IMR-90 (cell line): ENCODE data around the gene CD55. TPM values are rescaled to one million over a fixed set of nuclear protein-coding genes. Genes with fewer than 3 reads are reported as not detected.

ENCODE experiments used
- ATAC-seq: fragments of 200-7000 bp; cut with Tn5 transposase; 2 replicates; pipeline ENCODE4 v1.9.1; 2020; ENCODE audit warnings: low read depth, mild to moderate bottlenecking, moderate library complexity
- BruUV-seq: library from RNA; stranded (reverse); fragments of 400-500 nt; replicated peaks from 2 replicates; lab custom pipeline; 2021; lab: Mats Ljungman, UMichigan
- CTCF ChIA-PET: fragments of 300-600 bp; formaldehyde crosslinking; extraction: SDS; loops from one replicate; lab custom pipeline; 2021; ENCODE audit warnings: antibody characterized with exemption; lab: Yijun Ruan, JAX
- POLR2A ChIA-PET: fragments of 300-600 bp; sonication (Branson Sonifier 250); formaldehyde crosslinking; loops from one replicate; lab custom pipeline; 2022; ENCODE audit warnings: antibody characterized with exemption; ENCODE audit not compliant: unreplicated experiment; lab: Charles Lee
- DNase-seq: peaks from one replicate; pipeline ENCODE4 v3.0.0; 2013
- H2AFZ ChIP-seq: replicated peaks from 2 replicates; pipeline ENCODE3; 2013; ENCODE audit warnings: low read length, mild to moderate bottlenecking; ENCODE audit not compliant: poor library complexity
- H2AK5ac ChIP-seq: 2 replicates; pipeline ENCODE4 v1.6.1; 2013; ENCODE audit warnings: low read depth, low read length, inconsistent platforms
- H2AK9ac ChIP-seq: replicated peaks from 2 replicates; pipeline ENCODE3; 2013; ENCODE audit warnings: mild to moderate bottlenecking, low read depth, low read length, moderate library complexity; ENCODE audit not compliant: poor library complexity
- H2BK120ac ChIP-seq: 2 replicates; pipeline ENCODE4 v1.6.1; 2013; ENCODE audit warnings: low read depth, low read length, inconsistent platforms
- H2BK15ac ChIP-seq: 3 replicates; pipeline ENCODE4 v1.6.1; 2013; ENCODE audit warnings: low read depth, low read length, inconsistent platforms
- H2BK20ac ChIP-seq: 2 replicates; pipeline ENCODE4 v1.6.1; 2013; ENCODE audit warnings: low read depth, mild to moderate bottlenecking, inconsistent platforms, low read length, moderate library complexity
- H2BK5ac ChIP-seq: 2 replicates; pipeline ENCODE4 v1.6.1; 2013; ENCODE audit warnings: mild to moderate bottlenecking, low read depth, low read length, inconsistent platforms; ENCODE audit not compliant: poor library complexity, severe bottlenecking
- H3K14ac ChIP-seq: replicated peaks from 2 replicates; pipeline ENCODE4 v1.6.1; 2013; ENCODE audit warnings: low read depth, low read length, inconsistent platforms
- H3K18ac ChIP-seq: 2 replicates; pipeline ENCODE4 v1.6.1; 2013; ENCODE audit warnings: low read depth, low read length, control low read depth
- H3K23ac ChIP-seq: 2 replicates; pipeline ENCODE4 v1.6.1; 2013; ENCODE audit warnings: low read depth, low read length, inconsistent platforms
- H3K27ac ChIP-seq: 2 replicates; pipeline ENCODE4 v1.5.1; 2013; ENCODE audit warnings: mild to moderate bottlenecking, control low read depth, low read length; ENCODE audit not compliant: insufficient read depth
- H3K27me3 ChIP-seq: 2 replicates; pipeline ENCODE4 v1.6.1; 2013; ENCODE audit warnings: low read length; ENCODE audit not compliant: control insufficient read depth, insufficient read depth
- H3K36me3 ChIP-seq: 2 replicates; pipeline ENCODE4 v1.6.1; 2013; ENCODE audit warnings: low read length, mixed read lengths; ENCODE audit not compliant: control insufficient read depth, insufficient read depth
- H3K4ac ChIP-seq: 2 replicates; pipeline ENCODE4 v1.6.1; 2013; ENCODE audit warnings: low read depth, low read length, inconsistent platforms
- H3K4me1 ChIP-seq: 2 replicates; pipeline ENCODE4 v1.6.1; 2013; ENCODE audit warnings: low read length, mixed read lengths; ENCODE audit not compliant: control insufficient read depth, insufficient read depth
- H3K4me2 ChIP-seq: 2 replicates; pipeline ENCODE4 v1.6.1; 2013; ENCODE audit warnings: low read depth, mild to moderate bottlenecking, control low read depth, low read length, moderate library complexity
- H3K4me3 ChIP-seq: 2 replicates; pipeline ENCODE4 v1.5.1; 2013; ENCODE audit warnings: low read depth, mild to moderate bottlenecking, control low read depth, low read length, moderate library complexity; ENCODE audit not compliant: insufficient read depth
- H3K56ac ChIP-seq: 2 replicates; pipeline ENCODE4 v1.6.1; 2013; ENCODE audit warnings: low read length, inconsistent platforms; ENCODE audit not compliant: insufficient read depth; ENCODE audit errors: extremely low read depth
- H3K79me1 ChIP-seq, 2 experiments: 2 replicates each; pipeline ENCODE4 v1.6.1; 2013; ENCODE audit warnings: low read length in 2 of 2, inconsistent platforms in 1 of 2, low read depth in 1 of 2
- H3K9ac ChIP-seq: 2 replicates; pipeline ENCODE4 v1.6.1; 2013; ENCODE audit warnings: low read depth, low read length, control low read depth
- H3K9me1 ChIP-seq: 2 replicates; pipeline ENCODE4 v1.6.1; 2013; ENCODE audit warnings: low read length, inconsistent platforms; ENCODE audit not compliant: insufficient read depth
- H3K9me3 ChIP-seq: 2 replicates; pipeline ENCODE4 v1.6.1; 2013; ENCODE audit warnings: low read length; ENCODE audit not compliant: control insufficient read depth, insufficient read depth
- H4K20me1 ChIP-seq: 2 replicates; pipeline ENCODE4 v1.6.1; 2013; ENCODE audit warnings: low read length, inconsistent platforms; ENCODE audit not compliant: insufficient read depth
- H4K5ac ChIP-seq: 2 replicates; pipeline ENCODE4 v1.6.1; 2013; ENCODE audit warnings: mild to moderate bottlenecking, low read depth, low read length, control low read depth
- H4K8ac ChIP-seq, 2 experiments: 2 replicates each; pipeline ENCODE4 v1.6.1; 2013; ENCODE audit warnings: low read depth in 2 of 2, low read length in 2 of 2, control low read depth in 1 of 2, inconsistent platforms in 1 of 2
- H4K91ac ChIP-seq: 2 replicates; pipeline ENCODE4 v1.6.1; 2013; ENCODE audit warnings: low read depth, low read length, inconsistent platforms; ENCODE audit not compliant: insufficient read depth
- FOS ChIP-seq: fragments of 150-350 bp; IDR thresholded peaks from 2 replicates; pipeline ENCODE4 v1.6.1; 2016; ENCODE audit warnings: low read depth, low read length
- MAZ ChIP-seq: IDR thresholded peaks from 2 replicates; pipeline ENCODE4 v1.6.1; 2012; ENCODE audit warnings: low read depth, mild to moderate bottlenecking, low read length, improper control_type of control experiment, moderate library complexity, borderline replicate concordance
- MXI1 ChIP-seq: IDR thresholded peaks from 2 replicates; pipeline ENCODE4 v1.6.1; 2012; ENCODE audit warnings: low read depth, mild to moderate bottlenecking, low read length, moderate library complexity, borderline replicate concordance
- RFX5 ChIP-seq: IDR thresholded peaks from 2 replicates; pipeline ENCODE4 v1.8.0; 2012; ENCODE audit warnings: low read depth, mild to moderate bottlenecking, low read length, moderate library complexity
- WGBS, 2 experiments: methylation state at CpG; one replicate each; pipeline versions ENCODE4 v1.1.5 to v1.1.7; 2013; ENCODE audit warnings: missing lambda C conversion rate in 2 of 2; ENCODE audit not compliant: insufficient read length in 1 of 2; ENCODE audit errors: extremely low coverage in 2 of 2; 5-methylcytosine and 5-hydroxymethylcytosine counted together
- dilution Hi-C: fragments of 300-500 bp; cut with HindIII; formaldehyde crosslinking; loops from one replicate; pipeline ENCODE4 v1.14.3; 2018; ENCODE audit warnings: low sequenced_read_pairs; ENCODE audit not compliant: unreplicated experiment
- in situ Hi-C: fragments of 300-500 bp; cut with MboI; formaldehyde crosslinking; loops from 3 replicates; pipeline ENCODE4 v1.14.3; 2019; ENCODE audit warnings: low sequenced_read_pairs, inconsistent platforms, mixed read lengths
- intact Hi-C: fragments of 100-400 bp; cut with micrococcal nuclease; formaldehyde crosslinking; loops from 2 replicates; pipeline ENCODE4 v1.10.0; 2022
- polyA plus RNA-seq, 3 experiments: library from polyadenylated mRNA; depleted of rRNA; stranded (reverse); fragments of >200 nt; gene quantifications; 2 replicates each; pipeline ENCODE4 v1.2.3, GENCODE V29; 2012; ENCODE audit warnings: low replicate concordance in 1 of 3
- total RNA-seq: library from RNA; depleted of rRNA; stranded (reverse); fragments of >200 nt; gene quantifications from 2 replicates; pipeline ENCODE4 v1.2.3, GENCODE V29; 2012

The CD55 gene
- total and polyA plus RNA-seq, 2 of the 4 experiments (the other 2 are of a cell fraction), result 6.6 to 11.5 TPM

DNA sequence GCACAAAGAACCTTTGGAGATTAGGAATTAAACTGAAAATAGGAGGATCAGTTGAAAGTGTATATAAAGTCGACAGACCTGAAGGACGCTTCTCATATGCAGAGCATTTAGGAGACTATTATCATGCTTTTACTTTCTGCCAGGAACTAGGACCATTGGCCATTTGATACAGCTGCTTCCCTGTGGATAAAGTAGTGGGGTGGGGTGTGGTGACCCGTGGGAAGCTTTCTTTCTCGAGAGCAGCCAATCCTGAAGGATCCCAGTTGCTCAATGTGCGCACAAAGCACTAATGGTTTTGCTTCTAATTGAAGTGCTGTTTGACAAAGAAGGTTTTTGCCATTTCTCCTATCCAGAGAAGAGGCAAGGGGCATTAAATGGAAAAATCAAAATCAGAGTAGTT lies 14.9 kb upstream of the CD55 start:
- Histone ChIP-seq H2AK5ac (no peak overlapping the region), H3K4me1 (no peaks in the 10 kb centered on the region; the same call in 1 of the 2 replicates), H2AK9ac (no peak overlapping the region), H2AFZ (no peak overlapping the region), H2BK15ac (no peak overlapping the region), H3K56ac (no peak overlapping the region), H3K14ac (no peak overlapping the region), H4K20me1 (no peaks in the 10 kb centered on the region), H3K79me1 (no peaks in the 10 kb centered on the region), H3K4me2 (no peak overlapping the region), H3K36me3 (no peaks in the 10 kb centered on the region), H4K8ac (no peak overlapping the region), H3K23ac (no peak overlapping the region), H3K9me1 (no peaks in the 10 kb centered on the region), H3K4ac (no peak overlapping the region), H3K9me3 (no peaks in the 10 kb centered on the region), H3K27me3 (no peaks in the 10 kb centered on the region), H3K18ac (no peak overlapping the region), H2BK5ac (no peak overlapping the region), H3K27ac (no peak overlapping the region), H3K9ac (no peak overlapping the region), H2BK20ac (no peak overlapping the region), H2BK120ac (no peak overlapping the region), H4K91ac (no peak overlapping the region), H3K4me3 (no peak overlapping the region), H4K5ac (no peak overlapping the region)
- ATAC-seq, result no peak
- ChIA-PET POLR2A (no interaction called here), CTCF (no interaction called here)
- TF ChIP-seq MXI1 (no peak), MAZ (no peak), RFX5 (no peak), FOS (no peak)
- DNase-seq, result no peak
- dilution Hi-C loops, result no loop called here
- WGBS, 2 experiments, result 0% methylated on average over 1 of the region's 5 CpGs; no CpG with 5 or more reads in 1 of the 2 experiments
- BruUV-seq, result no TSS peak
- in situ Hi-C loops, result no loop called here
- intact Hi-C loops, result loop anchor here (5.0 kb wide), 1 partner anchor 64 kb away; no protein-coding TSS in a partner anchor
